KMS-11 (cell line): Measurements from ENCODE around the gene TMEM242.

Source experiments
- H2AFZ ChIP-seq: fragments of 200-600 bp; sonication (generic); 2 replicates; pipeline ENCODE4 v1.6.1; 2016; ENCODE audit warnings: antibody characterized with exemption, mixed run types, low read depth
- H3K27ac ChIP-seq: fragments of 200-600 bp; sonication (generic); 2 replicates; pipeline ENCODE4 v1.6.1; 2016; ENCODE audit warnings: mild to moderate bottlenecking, mixed run types
- H3K27me3 ChIP-seq: fragments of 200-600 bp; sonication (generic); 2 replicates; pipeline ENCODE4 v1.6.1; 2017; ENCODE audit warnings: mild to moderate bottlenecking, low read depth, mixed run types, moderate library complexity; ENCODE audit not compliant: insufficient read depth
- H3K36me3 ChIP-seq: fragments of 200-600 bp; sonication (generic); 2 replicates; pipeline ENCODE4 v1.6.1; 2017; ENCODE audit warnings: mild to moderate bottlenecking, mixed run types; ENCODE audit not compliant: insufficient read depth
- H3K4me1 ChIP-seq: fragments of 200-600 bp; sonication (generic); 2 replicates; pipeline ENCODE4 v1.6.1; 2016; ENCODE audit warnings: mild to moderate bottlenecking, low read depth, mixed run types; ENCODE audit not compliant: poor library complexity, severe bottlenecking
- H3K4me2 ChIP-seq: fragments of 200-600 bp; sonication (generic); 2 replicates; pipeline ENCODE4 v1.7.0; 2016; ENCODE audit warnings: mild to moderate bottlenecking, mixed run types
- H3K4me3 ChIP-seq: fragments of 200-600 bp; sonication (generic); IDR thresholded peaks from 2 replicates; pipeline ENCODE4 v1.6.1; 2017; ENCODE audit warnings: low read depth, low read length, mixed read lengths; ENCODE audit not compliant: insufficient read depth
- H3K79me2 ChIP-seq: fragments of 200-600 bp; sonication (generic); 2 replicates; pipeline ENCODE4 v1.6.1; 2016; ENCODE audit warnings: low read depth, mixed run types; ENCODE audit not compliant: insufficient read depth
- H3K9ac ChIP-seq: fragments of 200-600 bp; sonication (generic); 2 replicates; pipeline ENCODE4 v1.6.1; 2016; ENCODE audit warnings: mild to moderate bottlenecking, mixed run types
- H4K20me1 ChIP-seq: fragments of 200-600 bp; sonication (generic); 2 replicates; pipeline ENCODE4 v1.6.1; 2016; ENCODE audit warnings: mild to moderate bottlenecking, mixed run types; ENCODE audit not compliant: insufficient read depth
- TF ChIP-seq, protein P1 (sequence below): fragments of 200-600 bp; sonication (generic); conservative IDR thresholded peaks from 2 replicates; pipeline ENCODE4 v1.6.1; 2017; ENCODE audit warnings: low read depth, mild to moderate bottlenecking, antibody characterized with exemption, low read length, moderate library complexity, mixed read lengths

TMEM242 gene

DNA sequence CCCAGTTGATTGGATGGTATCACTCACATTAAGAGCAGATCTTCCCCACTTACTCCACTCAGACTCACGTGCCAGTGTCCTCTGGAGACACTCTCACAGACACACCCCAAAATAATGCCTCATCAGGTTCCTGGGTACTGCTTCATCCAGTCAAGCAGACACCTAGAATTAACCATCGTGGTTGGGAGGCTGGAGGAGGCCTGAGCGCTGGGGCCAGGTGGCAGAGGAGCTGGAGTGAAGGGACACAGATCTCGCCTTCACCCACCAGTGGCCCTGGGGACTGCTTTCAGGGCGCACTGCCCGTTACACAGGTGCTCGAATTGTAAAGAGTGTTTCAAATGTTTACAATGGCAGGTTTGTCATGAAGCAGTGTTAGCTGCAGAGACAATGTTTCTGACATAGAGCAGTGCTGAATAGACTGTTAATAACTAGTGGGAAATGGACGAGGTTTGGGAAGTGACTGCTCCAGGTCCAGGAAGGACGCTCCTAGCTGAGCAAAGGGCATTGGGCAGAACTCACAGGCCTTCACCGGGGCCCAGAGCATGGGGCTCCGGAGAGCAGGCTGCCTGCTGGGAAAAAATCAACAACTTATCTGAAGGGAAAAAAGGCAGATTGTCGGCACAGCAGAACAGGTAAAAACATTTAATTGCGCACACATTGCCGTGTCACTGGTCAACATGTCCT is 38.4 kb downstream of the TMEM242 start:
- Histone ChIP-seq H4K20me1 (no peaks in the 10 kb centered on the region), H3K27ac (no peak overlapping the region), H3K36me3 (no peaks in the 10 kb centered on the region), H3K79me2 (no peaks in the 10 kb centered on the region), H3K4me1 (no peaks in the 10 kb centered on the region), H3K9ac (no peak overlapping the region), H2AFZ (no peak overlapping the region), H3K4me2 (no peak overlapping the region), H3K27me3 (no peaks in the 10 kb centered on the region), H3K4me3 (no peak overlapping the region)
- TF ChIP-seq, protein P1, sequence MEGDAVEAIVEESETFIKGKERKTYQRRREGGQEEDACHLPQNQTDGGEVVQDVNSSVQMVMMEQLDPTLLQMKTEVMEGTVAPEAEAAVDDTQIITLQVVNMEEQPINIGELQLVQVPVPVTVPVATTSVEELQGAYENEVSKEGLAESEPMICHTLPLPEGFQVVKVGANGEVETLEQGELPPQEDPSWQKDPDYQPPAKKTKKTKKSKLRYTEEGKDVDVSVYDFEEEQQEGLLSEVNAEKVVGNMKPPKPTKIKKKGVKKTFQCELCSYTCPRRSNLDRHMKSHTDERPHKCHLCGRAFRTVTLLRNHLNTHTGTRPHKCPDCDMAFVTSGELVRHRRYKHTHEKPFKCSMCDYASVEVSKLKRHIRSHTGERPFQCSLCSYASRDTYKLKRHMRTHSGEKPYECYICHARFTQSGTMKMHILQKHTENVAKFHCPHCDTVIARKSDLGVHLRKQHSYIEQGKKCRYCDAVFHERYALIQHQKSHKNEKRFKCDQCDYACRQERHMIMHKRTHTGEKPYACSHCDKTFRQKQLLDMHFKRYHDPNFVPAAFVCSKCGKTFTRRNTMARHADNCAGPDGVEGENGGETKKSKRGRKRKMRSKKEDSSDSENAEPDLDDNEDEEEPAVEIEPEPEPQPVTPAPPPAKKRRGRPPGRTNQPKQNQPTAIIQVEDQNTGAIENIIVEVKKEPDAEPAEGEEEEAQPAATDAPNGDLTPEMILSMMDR, result no peak

DNA sequence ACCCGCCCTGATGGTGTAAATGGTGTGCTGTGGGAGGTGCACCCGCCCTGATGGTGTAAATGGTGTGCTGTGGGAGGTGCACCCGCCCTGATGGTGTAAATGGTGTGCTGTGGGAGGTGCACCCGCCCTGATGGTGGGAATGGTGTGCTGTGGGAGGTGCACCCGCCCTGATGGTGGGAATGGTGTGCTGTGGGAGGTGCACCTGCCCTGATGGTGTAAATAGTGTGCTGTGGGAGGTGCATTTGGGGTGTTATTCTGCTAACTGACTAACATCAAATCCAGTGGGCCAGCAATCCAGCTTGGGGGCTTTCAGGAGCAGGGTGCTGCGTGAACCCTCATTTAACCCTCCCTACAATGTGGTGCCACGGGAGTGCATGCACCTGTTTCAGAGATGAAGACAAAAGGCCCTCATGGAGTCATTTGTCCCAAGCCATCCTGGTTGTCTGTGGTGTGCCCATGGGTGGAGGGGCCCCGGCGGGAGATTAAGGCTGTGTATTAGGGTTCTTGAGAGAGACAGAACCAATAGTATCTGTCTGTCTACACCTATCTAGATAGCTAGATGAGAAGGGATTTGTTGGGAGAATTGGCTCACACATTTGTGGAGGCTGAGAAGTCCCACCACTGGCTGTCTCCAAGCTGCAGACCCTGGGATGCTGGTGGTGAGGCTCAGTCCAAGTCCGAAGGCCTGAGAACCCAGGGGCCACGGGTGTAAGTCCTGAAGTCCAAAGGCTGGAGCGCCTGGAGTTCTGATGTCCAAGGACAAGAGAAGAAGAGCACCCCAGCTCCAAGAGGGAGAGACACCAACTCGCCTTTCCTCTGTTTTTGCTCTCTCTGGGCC is 39.2 kb downstream of the TMEM242 start:
- no peak overlapping the region for H3K27ac ChIP-seq
- no peaks in the 10 kb centered on the region for H3K79me2 ChIP-seq
- H3K4me1 ChIP-seq, result no peaks in the 10 kb centered on the region
- H3K27me3 ChIP-seq, result no peaks in the 10 kb centered on the region
- no peaks in the 10 kb centered on the region for H4K20me1 ChIP-seq
- no peak overlapping the region for H3K4me2 ChIP-seq
- H2AFZ ChIP-seq, result no peak overlapping the region
- no peaks in the 10 kb centered on the region for H3K36me3 ChIP-seq
- H3K9ac ChIP-seq, result no peak overlapping the region
- no peak overlapping the region for H3K4me3 ChIP-seq
- TF ChIP-seq, protein P1, result no peak

- Histone ChIP-seq H3K4me2 (no peak overlapping the region), H3K36me3 (no peaks in the 10 kb centered on the region), H2AFZ (no peak overlapping the region), H4K20me1 (no peaks in the 10 kb centered on the region), H3K9ac (no peak overlapping the region), H3K27me3 (no peaks in the 10 kb centered on the region), H3K4me3 (no peak overlapping the region), H3K4me1 (no peaks in the 10 kb centered on the region), H3K79me2 (no peaks in the 10 kb centered on the region), H3K27ac (no peak overlapping the region)
- TF ChIP-seq, protein P1, result no peak
Measured at GRCh38 chr6:157283330-157283898, 39.9 kb downstream of the TMEM242 start.

DNA sequence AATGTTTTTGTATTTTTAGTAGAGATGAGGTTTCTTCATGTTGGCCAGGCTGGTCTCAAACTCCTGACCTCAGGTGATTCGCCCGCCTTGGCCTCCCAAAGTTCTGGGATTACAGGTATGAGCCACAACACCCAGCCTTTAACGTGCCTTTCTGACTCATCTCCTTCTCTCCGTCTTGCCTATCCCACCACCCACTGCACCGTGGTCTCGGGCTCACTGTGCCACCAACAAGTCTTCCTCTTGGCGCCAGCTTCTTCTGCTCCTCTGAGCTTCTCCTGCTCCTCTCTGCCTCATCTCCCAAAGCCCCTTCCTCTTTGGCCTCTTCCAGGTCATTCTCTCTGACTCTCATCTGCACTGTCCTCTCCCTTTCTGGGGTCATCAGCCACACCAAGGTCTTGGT is 41.0 kb downstream of the TMEM242 start:
- Histone ChIP-seq H3K79me2 (no peaks in the 10 kb centered on the region), H3K4me2 (no peak overlapping the region), H3K27me3 (no peaks in the 10 kb centered on the region), H3K9ac (no peak overlapping the region), H3K4me3 (no peak overlapping the region), H4K20me1 (no peaks in the 10 kb centered on the region), H3K36me3 (no peaks in the 10 kb centered on the region), H2AFZ (no peak overlapping the region), H3K27ac (no peak overlapping the region), H3K4me1 (no peaks in the 10 kb centered on the region)
- TF ChIP-seq, protein P1, result no peak
